ENCODE measurements around the gene ITPKA. TPM values are rescaled to one million over a fixed set of nuclear protein-coding genes. Genes with fewer than 3 reads are reported as not detected.
A peak's percentile ranks its signal among the peaks of the same experiment; 100 is the strongest.

The ITPKA gene
- total and polyA plus RNA-seq, 2 of the 13 experiments (the other 11 are each of a cell fraction or from before 2014, with no cell fraction given), result 13.2 to 41.3 TPM

GRCh38 chr15:41543521-41543870 is 49.8 kb downstream of the ITPKA start:
- peak overlapping the region; percentile 87 for H3K9ac ChIP-seq (ENCODE audit: insufficient read depth, low read depth, low read length)
- no peaks in the 10 kb centered on the region for H4K20me1 ChIP-seq (ENCODE audit: insufficient read depth, low read length)
- peaks cover 36% of the 10 kb centered on the region for H3K4me1 ChIP-seq (ENCODE audit: insufficient read depth, low read length)
- in situ Hi-C loops (cut with HindIII; ENCODE audit: extremely low pct_ligation_motif_present, low pct_unique_long_range_greater_than_20kb) (no loop called here), intact Hi-C loops (cut with micrococcal nuclease; ENCODE audit: unreplicated experiment) (loop anchor here (1.0 kb wide), 1 partner anchor 48 kb away; no protein-coding TSS in a partner anchor)
- ATAC-seq (no peak), DNase-seq (ENCODE audit: low spot score) (no peak), FAIRE-seq (no peak)
- ChIA-PET CTCF (ENCODE audit: low intra/inter-chr PET ratio, low total read pairs) (no interaction called here), POLR2A (interaction anchor here (0.5 to 2.5 kb wide), 16 partner anchors 9 to 237 kb away, joined by 3 to 19 read pairs (median 4); partner anchors contain the start of genes ITPKA and TYRO3)
- H3K4me2 ChIP-seq (ENCODE audit: low read depth, low read length), result peak overlapping the region; percentile 83
- TF ChIP-seq SRSF1 (optimal IDR thresholded peaks at IDR 0.05; ENCODE audit: low read depth, low read length) (no peak), TRAFD1 (CRISPR knock-in tag; IDR thresholded peaks at IDR 0.05; ENCODE audit: borderline replicate concordance) (0 out of 2 replicates have a peak, but pooled peaks have one; percentile 7), ZNF337 (CRISPR knock-in tag; IDR thresholded peaks at IDR 0.05; ENCODE audit: borderline replicate concordance, low read depth) (peak; percentile 13; the same call in 1 of the 2 replicates)
- peak overlapping the region; percentile 65 to 96 (median 85) for H3K4me3 ChIP-seq (replicated peaks in 1 of 3; ENCODE audit: insufficient read depth in 1 of 3, low read depth in 2 of 3, low read length in 3 of 3)
- H3K27ac ChIP-seq (ENCODE audit: extremely low read length, insufficient read depth, low read length), result peak overlapping the region; percentile 89
- H3K79me2 ChIP-seq (ENCODE audit: insufficient read depth, low read length), result peaks cover 13% of the 10 kb centered on the region
- no peaks in the 10 kb centered on the region for H3K27me3 ChIP-seq (ENCODE audit: control insufficient read depth in 1 of 2, insufficient read depth in 2 of 2, low read length in 2 of 2)
- H3K9me3 ChIP-seq (ENCODE audit: low read length), result no peaks in the 10 kb centered on the region
- no peaks in the 10 kb centered on the region for H3K36me3 ChIP-seq (replicated peaks in 1 of 2; ENCODE audit: control insufficient read depth in 1 of 2, insufficient read depth in 2 of 2, low read length in 2 of 2)
- H2AFZ ChIP-seq (ENCODE audit: low read length), result no peak overlapping the region
- 0% methylated on average over 8 of the region's 8 CpGs for WGBS (ENCODE audit: low lambda C conversion rate)
- no TSS peak for BruUV-seq (replicated peaks)

- no peak for FAIRE-seq
- Histone ChIP-seq H3K9ac (ENCODE audit: insufficient read depth, low read depth, low read length) (peak overlapping the region; percentile 47), H3K36me3 (replicated peaks in 1 of 2; ENCODE audit: control insufficient read depth in 1 of 2, insufficient read depth in 2 of 2, low read length in 2 of 2) (no peaks in the 10 kb centered on the region), H3K4me1 (ENCODE audit: insufficient read depth, low read length) (peaks cover 40% of the 10 kb centered on the region), H3K9me3 (ENCODE audit: low read length) (no peaks in the 10 kb centered on the region), H3K4me2 (ENCODE audit: low read depth, low read length) (peak overlapping the region; percentile 83), H2AFZ (ENCODE audit: low read length) (no peak overlapping the region), H4K20me1 (ENCODE audit: insufficient read depth, low read length) (no peaks in the 10 kb centered on the region), H3K27ac (ENCODE audit: extremely low read length, insufficient read depth, low read length) (no peak overlapping the region), H3K4me3 (replicated peaks in 1 of 3; ENCODE audit: insufficient read depth in 1 of 3, low read depth in 2 of 3, low read length in 3 of 3) (peak overlapping the region in 2 of 3 experiments; percentile 65 to 85; a peak in 3 of 6 replicates), H3K79me2 (ENCODE audit: insufficient read depth, low read length) (peaks cover 13% of the 10 kb centered on the region), H3K27me3 (ENCODE audit: control insufficient read depth in 1 of 2, insufficient read depth in 2 of 2, low read length in 2 of 2) (no peaks in the 10 kb centered on the region)
- WGBS (ENCODE audit: low lambda C conversion rate), result 12% methylated on average over 8 of the region's 15 CpGs
- intact Hi-C loops (cut with micrococcal nuclease; ENCODE audit: unreplicated experiment), result no loop called here
- ATAC-seq, result peak; percentile 10
- POLR2A ChIA-PET, result interaction anchor here (0.8 to 2.5 kb wide), 17 partner anchors 8 to 266 kb away, joined by 3 to 19 read pairs (median 5); partner anchors contain the start of genes ITPKA, MGA and TYRO3
- BruUV-seq (replicated peaks), result no TSS peak
- in situ Hi-C loops (cut with HindIII; ENCODE audit: extremely low pct_ligation_motif_present, low pct_unique_long_range_greater_than_20kb), result no loop called here
- DNase-seq (ENCODE audit: low spot score), result no peak
- CTCF ChIA-PET (ENCODE audit: low intra/inter-chr PET ratio, low total read pairs), result no interaction called here
- TF ChIP-seq TCF7 (IDR thresholded peaks at IDR 0.05; ENCODE audit: low read depth), result no peak
- TF ChIP-seq DDIT3 (CRISPR knock-in tag; IDR thresholded peaks at IDR 0.05), result no peak
- TF ChIP-seq ARID4A (CRISPR knock-in tag; IDR thresholded peaks at IDR 0.05; ENCODE audit: borderline replicate concordance), result no peak
- TF ChIP-seq ZBTB38 (CRISPR knock-in tag; IDR thresholded peaks at IDR 0.05), result peak; percentile 73
- TF ChIP-seq HES4 (CRISPR knock-in tag; IDR thresholded peaks at IDR 0.05; ENCODE audit: borderline replicate concordance), result no peak
- no peak for TF ChIP-seq ZNF792 (CRISPR knock-in tag; IDR thresholded peaks at IDR 0.05)
- TF ChIP-seq MXD4 (CRISPR knock-in tag; IDR thresholded peaks at IDR 0.05), result no peak
Observed at GRCh38 chr15:41544650-41545015, 51.0 kb downstream of the ITPKA start.
